HG02981 (cell line): ENCODE measurements around the gene ASAP2.

Experiments
- ATAC-seq: cut with Tn5 transposase; IDR thresholded peaks from one replicate; pipeline ENCODE4 v1.9.1; 2021; ENCODE audit warnings: mild to moderate bottlenecking, moderate library complexity; ENCODE audit not compliant: unreplicated experiment

ASAP2 gene

GRCh38 chr2:9418746-9419145, 212.1 kb downstream of the ASAP2 start:
- ATAC-seq: no peak

DNA sequence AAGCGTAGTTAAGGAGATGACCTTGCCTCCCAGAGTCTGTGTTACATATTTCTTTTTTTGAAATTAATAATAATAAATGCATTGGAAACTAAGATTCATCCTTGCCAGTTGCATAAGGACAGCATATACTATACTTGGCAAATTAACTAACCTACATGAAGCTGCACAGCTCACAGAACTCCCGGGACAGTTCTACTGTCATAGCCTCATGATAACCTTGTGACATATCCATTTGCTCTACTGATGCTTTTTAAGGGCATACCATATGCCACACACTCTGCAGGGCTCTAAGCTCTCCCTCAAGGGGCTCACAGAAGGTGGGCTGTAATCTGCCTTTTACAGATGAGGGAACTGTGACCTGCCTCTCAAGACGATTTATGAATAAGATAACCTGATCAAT, 212.9 kb downstream of the ASAP2 start:
- ATAC-seq: no peak

DNA sequence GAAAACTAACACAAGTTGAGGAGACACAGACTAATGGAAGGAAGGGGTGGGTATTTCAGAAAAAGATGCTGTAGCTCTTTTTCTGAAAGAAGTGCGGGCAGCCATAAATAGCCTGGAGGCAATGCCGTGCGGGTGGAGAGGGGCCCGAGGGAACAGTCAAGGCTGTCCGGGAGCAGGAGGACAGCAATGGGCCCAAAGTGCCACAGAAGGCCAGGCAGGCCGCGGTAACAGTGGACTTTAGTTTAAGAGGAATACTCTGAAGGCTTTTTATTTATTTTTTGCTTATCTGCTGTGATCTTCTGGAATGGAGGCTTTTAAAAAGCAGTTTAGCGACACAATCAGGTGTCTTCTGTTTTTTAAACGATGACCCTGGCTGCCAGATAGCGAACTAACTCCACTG, 213.9 kb downstream of the ASAP2 start:
- ATAC-seq: no peak

DNA sequence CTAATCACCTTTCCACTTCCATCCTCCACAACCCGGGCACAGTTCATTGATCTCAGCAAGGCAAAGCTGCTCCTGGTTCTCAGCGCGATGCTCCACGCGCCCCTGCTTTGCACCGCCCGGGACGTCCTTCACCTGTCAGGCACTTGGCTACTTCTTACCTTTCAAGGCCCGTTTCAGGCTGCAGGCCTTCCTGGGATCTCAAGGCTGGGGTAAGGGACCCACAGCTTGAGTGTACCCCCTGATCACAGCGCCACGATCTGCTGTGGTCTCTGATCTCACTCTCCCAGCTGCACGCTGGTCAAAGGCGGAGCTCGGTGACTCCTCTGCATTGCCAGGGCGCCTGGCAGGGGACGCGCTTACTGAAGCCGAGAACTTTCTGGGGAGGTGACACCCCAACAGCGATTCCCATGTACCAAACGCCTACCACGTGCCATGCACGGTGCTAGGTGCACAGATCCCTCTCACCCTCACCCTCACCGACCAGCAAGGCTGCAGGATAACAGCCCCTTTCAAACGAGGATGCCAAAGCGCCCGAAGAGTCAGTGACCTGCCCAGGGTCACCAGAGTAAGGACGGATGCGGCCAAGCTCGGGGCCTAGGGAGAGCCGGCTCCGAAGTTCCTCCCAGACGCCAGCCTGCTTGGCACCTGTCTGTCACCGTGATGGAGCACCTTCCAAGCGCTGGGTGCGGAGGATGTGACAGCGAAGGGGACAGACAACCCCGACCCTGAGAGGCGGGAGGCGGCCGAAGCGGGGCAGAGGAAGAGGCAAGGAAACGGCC, 215.9 kb downstream of the ASAP2 start:
- ATAC-seq: peak; percentile 35

DNA sequence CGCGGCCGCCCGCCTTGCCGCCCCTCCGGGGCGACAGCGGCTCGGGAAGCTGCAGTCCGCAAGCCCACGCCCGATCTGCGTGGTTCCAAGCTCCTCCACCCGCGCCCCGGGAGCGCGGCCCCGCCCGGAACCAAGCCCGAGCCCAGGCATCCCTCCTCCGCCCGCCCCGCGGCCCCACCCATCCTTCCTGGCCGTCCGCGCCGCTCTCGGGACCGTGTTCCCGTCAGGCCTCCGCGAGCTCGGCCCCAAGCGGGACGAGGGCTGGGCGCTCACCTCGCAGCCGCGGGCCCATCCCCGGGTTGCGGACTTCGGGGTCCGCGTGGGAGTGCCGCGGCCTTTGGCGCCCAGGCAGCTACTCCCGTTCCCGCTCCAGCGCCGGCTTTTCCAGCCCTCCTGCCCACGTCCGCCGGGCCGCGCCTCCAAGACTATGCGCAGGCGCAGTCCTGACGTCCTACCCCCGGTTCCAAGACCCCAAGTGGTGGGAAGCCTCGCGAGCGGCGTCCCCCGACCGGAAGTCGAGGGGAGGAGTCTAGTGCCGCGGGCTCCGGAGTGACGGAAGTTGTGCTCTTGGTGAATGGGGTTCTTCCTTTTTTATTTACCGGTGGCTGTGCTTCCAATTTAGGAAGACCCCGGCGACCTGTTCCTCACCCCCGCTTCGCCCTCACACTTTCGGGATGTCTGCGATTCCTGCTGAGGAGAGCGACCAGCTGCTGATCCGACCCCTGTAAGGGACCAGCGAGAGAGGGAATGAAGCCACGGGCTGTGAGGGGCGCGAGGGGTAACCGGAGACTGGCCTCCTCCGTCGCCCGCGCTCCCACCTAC, 216.7 kb downstream of the ASAP2 start, which contains the start of the genes CPSF3 and ITGB1BP1:
Gene CPSF3, plus strand, starts transcription at position 555 of the 822 bp plus-strand sequence. Its CDS starts 120 bp downstream, at position 675.
Gene ITGB1BP1, minus strand, starts transcription at position 429 of the 822 bp plus-strand sequence. CDS start 4,831 bp downstream, outside the sequence.
- ATAC-seq: peak; percentile 85

DNA sequence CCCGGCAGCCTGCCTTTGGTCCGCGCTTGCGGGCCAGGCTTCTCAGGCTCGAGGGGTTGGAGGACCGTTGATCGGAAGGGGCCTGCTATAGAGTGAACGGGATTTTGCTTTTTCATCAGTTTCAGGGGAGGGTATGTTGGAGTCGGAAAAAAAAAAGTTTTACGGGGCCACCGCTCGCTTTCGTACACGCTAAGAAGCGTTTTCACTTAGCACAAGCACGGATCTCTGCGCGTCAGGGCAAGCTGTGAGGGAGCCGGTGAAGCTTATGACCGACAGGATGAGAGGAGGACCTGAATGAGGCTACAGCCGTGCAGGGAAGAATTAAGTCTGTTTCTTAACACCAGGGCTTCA, 217.3 kb downstream of the ASAP2 start:
- peak; percentile 5 for ATAC-seq

- ATAC-seq: no peak
These were observed 218.0 kb downstream of the ASAP2 start for GRCh38 chr2:9424447-9425164.

- no peak for ATAC-seq
These were observed 222.5 kb downstream of the ASAP2 start for GRCh38 chr2:9428965-9429577.

GRCh38 chr2:9430316-9431293, 224.0 kb downstream of the ASAP2 start:
- ATAC-seq: no peak

GRCh38 chr2:9434489-9434888, 227.9 kb downstream of the ASAP2 start:
- no peak for ATAC-seq

- ATAC-seq: no peak
These were observed 232.9 kb downstream of the ASAP2 start for GRCh38 chr2:9439536-9439935.

- ATAC-seq: no peak
These were observed 233.6 kb downstream of the ASAP2 start for GRCh38 chr2:9440058-9440727.

DNA sequence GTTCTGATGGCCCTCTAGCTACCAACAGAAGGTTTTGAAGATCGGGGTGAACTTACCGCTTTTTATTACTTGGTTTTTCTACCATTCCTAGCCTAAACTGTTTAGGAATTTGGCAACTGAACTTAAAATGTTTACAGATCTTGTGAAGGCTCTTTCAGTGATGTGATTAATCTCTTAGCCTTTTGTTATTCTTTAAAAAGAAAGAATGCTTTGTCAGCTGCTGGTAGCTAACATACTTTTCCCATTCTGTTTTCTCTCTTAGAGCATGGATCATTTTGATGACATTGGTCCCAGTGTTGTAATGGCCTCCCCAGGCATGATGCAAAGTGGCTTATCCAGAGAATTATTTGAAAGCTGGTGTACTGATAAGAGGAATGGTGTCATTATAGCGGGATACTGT, 234.9 kb downstream of the ASAP2 start:
- ATAC-seq: no peak

- ATAC-seq: no peak
These were observed 236.9 kb downstream of the ASAP2 start for GRCh38 chr2:9443526-9443925.

DNA sequence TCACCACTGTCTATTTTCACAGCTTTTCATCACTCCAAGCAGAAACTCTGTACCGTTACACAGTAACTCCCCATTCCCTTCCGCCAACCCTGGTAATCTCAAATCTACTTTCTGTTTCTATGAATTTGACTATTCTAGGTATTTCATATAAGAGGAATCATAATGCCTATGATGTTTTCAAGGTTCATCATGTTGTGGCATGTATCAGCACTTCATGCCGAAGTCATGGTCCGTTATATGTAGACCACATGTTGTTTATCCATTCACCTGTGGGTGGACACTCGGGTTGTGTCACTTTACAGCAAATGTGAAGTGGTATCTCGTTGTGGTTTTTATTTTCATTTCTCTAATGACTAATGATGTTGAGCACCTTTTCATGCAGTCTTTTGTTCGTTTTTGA, 238.5 kb downstream of the ASAP2 start:
- no peak for ATAC-seq

DNA sequence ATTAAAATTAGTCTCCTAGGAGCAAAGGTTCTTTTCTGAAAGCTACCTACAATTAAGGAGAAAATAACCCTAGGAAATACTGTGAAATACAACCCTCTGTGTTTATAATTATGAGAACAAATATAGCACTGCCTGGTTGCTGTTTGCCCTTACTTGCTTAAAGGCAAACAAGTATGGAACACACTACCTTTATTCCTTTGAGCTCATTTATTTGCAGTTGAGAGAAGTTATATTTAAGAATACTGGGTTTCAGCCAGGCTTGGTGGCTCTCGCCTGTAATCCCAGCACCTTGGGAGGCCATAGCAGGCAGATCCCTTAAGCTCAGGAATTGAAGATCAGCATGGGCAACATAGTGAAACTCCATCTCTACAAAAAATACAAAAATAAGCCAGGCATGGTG, 244.6 kb downstream of the ASAP2 start:
- no peak for ATAC-seq
